ENCODE measurements around the gene SLC12A3.

The SLC12A3 gene

GRCh38 chr16:56903866-56904265, 38.9 kb downstream of the SLC12A3 start:
- TF ChIP-seq CTCF (conservative IDR thresholded peaks at IDR 0.05) (no peak), ZFX (IDR thresholded peaks at IDR 0.05) (no peak)
- H3K27ac ChIP-seq, result no peak overlapping the region

GRCh38 chr16:56907401-56907800, 42.4 kb downstream of the SLC12A3 start:
- TF ChIP-seq ZFX (IDR thresholded peaks at IDR 0.05) (no peak), CTCF (conservative IDR thresholded peaks at IDR 0.05) (no peak)
- H3K27ac ChIP-seq, result no peak overlapping the region

GRCh38 chr16:56909527-56909979, 44.5 kb downstream of the SLC12A3 start:
- TF ChIP-seq ZFX (IDR thresholded peaks at IDR 0.05) (no peak), CTCF (conservative IDR thresholded peaks at IDR 0.05) (no peak)
- no peak overlapping the region for H3K27ac ChIP-seq

GRCh38 chr16:56910112-56910511, 45.1 kb downstream of the SLC12A3 start:
- TF ChIP-seq ZFX (IDR thresholded peaks at IDR 0.05) (no peak), CTCF (conservative IDR thresholded peaks at IDR 0.05) (no peak)
- H3K27ac ChIP-seq, result no peak overlapping the region

- no peak overlapping the region for H3K27ac ChIP-seq
- no peak for TF ChIP-seq CTCF (conservative IDR thresholded peaks at IDR 0.05)
- no peak for TF ChIP-seq ZFX (IDR thresholded peaks at IDR 0.05)
Observed at GRCh38 chr16:56910654-56911539, 45.9 kb downstream of the SLC12A3 start.

GRCh38 chr16:56911771-56912571, 47.0 kb downstream of the SLC12A3 start:
- H3K27ac ChIP-seq, result no peak overlapping the region
- TF ChIP-seq CTCF (conservative IDR thresholded peaks at IDR 0.05), result no peak
- TF ChIP-seq ZFX (IDR thresholded peaks at IDR 0.05), result no peak

Data from C4-2B (cell line).